Activated gamma-delta T cell (primary cell): ENCODE measurements around the gene POLDIP2.

ENCODE experiments used
- DNase-seq: peaks from one replicate; lab custom pipeline; 2025; lab: John Stamatoyannopoulos, UW

Gene POLDIP2

DNA sequence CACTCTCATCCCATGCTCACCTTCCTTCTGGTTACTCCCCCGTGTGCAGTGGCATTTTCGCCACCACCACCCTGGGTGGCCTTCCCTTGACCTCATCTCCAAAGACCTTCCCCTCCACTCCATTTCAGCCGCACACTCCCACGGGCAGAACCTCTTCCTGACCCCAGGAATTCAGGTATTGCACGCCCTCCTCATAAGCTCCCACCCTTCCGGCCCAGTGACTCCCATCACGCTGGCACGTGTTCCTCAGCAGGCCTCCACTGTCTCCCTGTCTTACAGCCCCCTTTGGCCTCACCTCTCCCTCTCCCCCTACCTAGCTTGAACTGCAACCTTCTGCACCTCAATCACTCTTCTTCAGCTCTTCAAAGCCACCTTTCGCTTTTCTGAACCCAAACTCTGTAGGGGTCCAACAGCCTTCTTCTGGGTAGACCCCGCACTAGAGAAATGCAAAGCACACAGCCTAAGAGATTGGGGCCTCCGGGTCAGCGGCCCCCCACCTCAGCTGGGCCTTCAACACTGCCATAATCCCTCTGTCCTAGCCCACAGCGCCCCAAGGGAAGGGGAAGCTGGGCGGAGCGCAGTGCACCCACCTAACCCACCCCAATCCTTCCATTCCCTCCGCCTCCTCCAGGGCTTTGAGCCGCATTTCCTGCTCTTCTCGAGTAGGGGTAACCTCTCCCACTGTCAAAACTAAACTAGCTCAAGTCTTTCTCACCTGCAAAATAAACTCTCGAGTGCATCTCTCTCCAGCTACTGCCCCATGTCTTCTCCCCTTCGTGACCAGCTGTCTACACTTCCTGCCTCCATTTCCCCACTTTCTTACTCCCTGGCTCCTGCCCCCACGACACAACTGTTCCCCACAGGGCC is 40.0 kb downstream of the POLDIP2 start:
- DNase-seq, result no peak

- no peak for DNase-seq
Measured at GRCh38 chr17:28315846-28316705, 41.3 kb downstream of the POLDIP2 start.

GRCh38 chr17:28313841-28314240 is 43.5 kb downstream of the POLDIP2 start:
- no peak for DNase-seq

GRCh38 chr17:28306954-28307401 is 50.3 kb downstream of the POLDIP2 start:
- no peak for DNase-seq

DNA sequence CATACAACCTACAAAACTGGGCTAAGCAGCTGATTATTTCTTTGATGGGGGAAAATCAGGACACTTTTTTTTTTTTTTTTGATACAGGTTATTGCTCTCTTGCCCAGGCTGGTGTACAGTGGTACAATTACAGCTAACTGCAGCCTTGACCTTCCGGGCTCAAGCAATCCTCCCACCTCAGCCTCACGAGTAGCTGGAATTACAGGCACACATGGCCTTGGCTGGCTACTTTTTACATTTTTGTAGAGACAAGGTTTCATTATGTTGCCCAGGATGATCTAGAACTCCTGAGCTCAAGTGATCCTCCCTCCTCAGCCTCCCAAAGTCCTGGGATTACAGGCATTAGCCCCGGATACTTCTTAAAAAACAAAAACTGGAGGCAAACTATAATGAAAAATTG is 58.9 kb downstream of the POLDIP2 start:
- DNase-seq, result no peak
